Frontal cortex (tissue), 4 donors: Measurements from ENCODE around the gene SLC38A8. TPM values are rescaled to one million over a fixed set of nuclear protein-coding genes. Genes with fewer than 3 reads are reported as not detected.

Experiments used
- DNase-seq, 2 donors: peaks; one replicate each; pipeline ENCODE4 v3.0.0; 2012; ENCODE audit warnings: low spot score in 2 of 2
- FAIRE-seq: peaks from 2 replicates; lab custom pipeline; 2012; peaks lifted over from hg19 to GRCh38; lab: Jason Lieb, UNC
- small RNA-seq: library from RNA; depleted of rRNA; stranded (forward); fragments of <200 nt; gene quantifications from one replicate; pipeline ENCODE3, GENCODE V24; 2014
- total RNA-seq: library from RNA; depleted of rRNA; stranded (reverse); fragments of >200 nt; gene quantifications from one replicate; pipeline ENCODE4 v1.2.3, GENCODE V29; 2014
- donor health status: control.
- donor health status: control.
- donor health status: control.

Gene SLC38A8
- total RNA-seq, 1 donor from 2014 or later: not detected

GRCh38 chr16:83963277-83964119 lies 79.1 kb downstream of the SLC38A8 start:
- FAIRE-seq (no peak), DNase-seq (no peak)

DNA sequence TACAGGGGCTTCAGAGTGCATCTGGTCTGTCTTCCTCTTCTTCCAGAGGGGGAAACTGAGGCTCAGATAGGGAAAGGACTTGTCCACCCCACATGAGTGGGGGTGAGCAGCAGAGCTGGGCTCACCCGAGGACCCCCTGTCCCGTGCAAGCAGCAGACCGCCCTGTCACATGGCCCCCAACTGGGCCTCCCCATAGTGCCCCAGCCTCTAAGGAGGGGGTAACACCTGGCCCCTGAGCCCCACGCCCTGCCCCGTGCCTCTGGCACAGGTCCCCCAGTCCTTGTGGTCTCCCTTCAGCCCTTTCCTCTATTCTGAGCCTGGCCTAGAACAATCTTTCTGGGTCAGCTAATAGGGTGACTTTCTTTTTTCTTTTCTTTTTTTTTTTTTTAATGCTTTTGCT lies 81.0 kb downstream of the SLC38A8 start:
- DNase-seq: no peak
- FAIRE-seq: no peak

- FAIRE-seq (no peak), DNase-seq (no peak)
Observed at GRCh38 chr16:83960521-83961249, 81.9 kb downstream of the SLC38A8 start.

Small RNA genes lying within 50 kb of the gene (small RNA-seq; reads per million reads assigned to genes)
- gene RNA5SP432: not detected

Other genes starting within 250 kb of the SLC38A8 start
- 126 TPM for gene HSBP1, start 234.8 kb downstream of the SLC38A8 start, total RNA-seq
- gene MLYCD, start 143.7 kb downstream of the SLC38A8 start, total RNA-seq: 3.3 TPM
- gene OSGIN1, start 89.6 kb downstream of the SLC38A8 start, total RNA-seq: not detected
- 6.9 TPM for gene NECAB2, start 74.6 kb downstream of the SLC38A8 start, total RNA-seq
- gene MBTPS1, start 74.1 kb upstream of the SLC38A8 start, total RNA-seq: 76.6 TPM
- gene HSDL1, start 102.4 kb upstream of the SLC38A8 start, total RNA-seq: 223 TPM
- gene DNAAF1, start 102.5 kb upstream of the SLC38A8 start, total RNA-seq: 0.41 TPM
- 18.8 TPM for gene TAF1C, start 144.3 kb upstream of the SLC38A8 start, total RNA-seq
- gene ADAD2, start 148.4 kb upstream of the SLC38A8 start, total RNA-seq: not detected
- gene KCNG4, start 197.2 kb upstream of the SLC38A8 start, total RNA-seq: not detected